ENCODE measurements around the gene ZC3HAV1.
"Not testable (repeated sequence)": the region's sequence is repeated elsewhere in the genome, so short reads cannot be mapped to it uniquely, and the experiment has no call there.

The ZC3HAV1 gene

DNA sequence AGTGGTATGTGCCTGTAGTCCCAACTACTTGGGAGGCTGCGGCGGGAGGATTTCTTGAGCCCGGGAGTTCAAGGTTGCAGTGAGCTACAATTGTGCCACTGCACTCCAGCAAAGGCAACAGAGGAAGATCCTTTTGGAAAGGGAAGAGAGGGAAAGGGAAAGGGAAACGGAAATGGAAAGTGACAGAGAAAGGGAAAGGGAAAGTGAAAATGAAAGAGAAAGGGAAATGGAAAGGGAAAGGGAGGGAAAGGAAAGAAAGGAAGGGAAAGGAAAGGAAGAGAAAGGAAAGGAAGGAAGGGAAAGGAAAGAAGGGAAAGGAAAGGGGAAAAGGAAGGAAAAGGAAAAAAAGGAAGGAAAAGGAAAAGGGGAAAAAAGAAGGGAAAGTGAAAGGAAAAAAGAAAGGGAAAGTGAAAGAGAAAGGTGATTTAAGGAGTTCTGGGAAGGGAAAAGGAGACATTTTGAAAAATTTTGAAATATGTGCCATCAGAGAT lies 2.3 kb upstream of the ZC3HAV1 start:
- DNase-seq, result no peak

GRCh38 chr7:139111147-139111546 lies 1.6 kb upstream of the ZC3HAV1 start:
- DNase-seq, result no peak

GRCh38 chr7:139109983-139110411 lies 477 bp upstream of the ZC3HAV1 start:
- no peak for DNase-seq

- DNase-seq, result peak; percentile 77
Measured at GRCh38 chr7:139108266-139109187, 993 bp downstream of the ZC3HAV1 start.

- no peak for DNase-seq
Measured at GRCh38 chr7:139106959-139107358, 2.6 kb downstream of the ZC3HAV1 start.

DNA sequence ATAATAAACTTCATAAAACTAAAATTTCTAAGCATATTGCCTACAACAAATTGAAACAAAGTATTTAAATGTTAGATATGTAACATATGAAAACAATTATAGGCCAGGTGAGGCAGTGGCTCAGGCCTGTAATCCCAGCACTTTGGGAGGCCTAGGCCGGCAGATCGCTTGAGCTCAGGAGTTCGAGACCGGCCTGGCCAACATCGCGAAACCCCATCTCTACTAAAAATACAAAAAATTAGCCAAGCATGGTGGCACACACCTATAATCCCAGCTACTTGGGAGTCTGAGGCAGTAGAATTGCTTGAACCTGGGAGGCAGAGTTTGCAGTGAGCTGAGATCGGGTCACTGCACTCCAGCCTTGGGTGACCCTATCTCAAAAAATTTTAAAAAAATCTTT lies 3.3 kb downstream of the ZC3HAV1 start:
- DNase-seq, result not testable (repeated sequence)

- DNase-seq, result no peak
Measured at GRCh38 chr7:139105484-139105883, 4.0 kb downstream of the ZC3HAV1 start.

DNA sequence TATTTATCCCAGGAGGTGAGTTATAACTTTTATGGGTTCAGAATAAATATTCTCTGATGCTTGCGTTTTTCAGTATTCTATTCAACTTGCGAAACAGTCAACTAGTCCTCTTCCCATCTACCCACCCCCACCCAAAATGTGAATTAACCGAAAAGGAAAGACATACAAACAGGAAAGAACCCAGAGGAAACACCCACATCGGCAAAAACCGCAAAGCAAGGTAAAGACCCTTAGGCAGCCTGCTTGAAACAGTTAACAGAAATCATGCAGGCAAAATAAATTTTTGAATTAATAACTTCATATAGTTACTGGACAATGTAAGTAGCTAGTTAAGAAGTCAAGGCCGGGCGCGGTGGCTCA lies 5.4 kb downstream of the ZC3HAV1 start:
- DNase-seq, result no peak

GRCh38 chr7:139103057-139103815 lies 6.3 kb downstream of the ZC3HAV1 start:
- DNase-seq, result no peak

- not testable (repeated sequence) for DNase-seq
Measured at GRCh38 chr7:139101637-139102158, 7.8 kb downstream of the ZC3HAV1 start.

GRCh38 chr7:139099172-139099947 lies 10.2 kb downstream of the ZC3HAV1 start:
- DNase-seq, result no peak

GRCh38 chr7:139095194-139095659 lies 14.3 kb downstream of the ZC3HAV1 start:
- DNase-seq, result peak; percentile 83

DNA sequence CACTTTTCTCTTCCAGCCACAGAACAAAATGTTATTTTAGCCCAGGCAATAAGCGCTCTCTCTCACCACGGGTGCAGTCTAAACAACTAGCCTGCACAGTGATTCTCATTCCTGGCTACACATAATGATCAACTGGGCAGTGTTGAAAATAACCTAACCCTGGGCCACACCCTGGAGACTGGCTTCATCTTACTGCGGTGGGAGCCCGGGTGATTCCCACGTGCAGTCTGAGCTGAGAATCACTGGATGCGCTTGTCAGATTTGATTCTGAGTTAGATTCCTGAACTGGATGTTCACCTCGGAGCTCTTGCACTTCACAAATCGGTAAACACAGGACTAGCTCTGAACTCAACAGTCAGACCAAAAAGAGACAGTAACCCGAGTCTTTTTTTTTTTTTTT lies 14.9 kb downstream of the ZC3HAV1 start:
- DNase-seq, result peak; percentile 58

- peak; percentile 55 for DNase-seq
Measured at GRCh38 chr7:139094030-139094429, 15.5 kb downstream of the ZC3HAV1 start.

DNA sequence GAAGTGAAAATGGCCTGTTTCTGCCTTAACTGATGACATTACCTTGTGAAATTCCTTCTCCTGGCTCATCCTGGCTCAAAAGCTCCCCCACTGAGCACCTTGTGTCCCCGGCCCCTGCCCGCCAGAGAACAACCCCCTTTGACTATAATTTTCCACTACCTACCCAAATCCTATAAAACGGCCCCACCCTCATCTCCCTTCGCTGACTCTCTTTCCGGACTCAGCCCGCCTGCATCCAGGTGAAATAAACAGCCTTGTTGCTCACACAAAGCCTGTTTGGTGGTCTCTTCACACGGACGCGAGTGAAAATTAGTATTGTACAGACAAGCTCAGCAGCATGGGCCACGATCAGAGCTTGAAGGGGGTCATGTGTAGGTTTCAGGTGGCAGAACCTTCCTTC lies 16.0 kb downstream of the ZC3HAV1 start:
- peak; percentile 69 for DNase-seq

GRCh38 chr7:139092090-139092796 lies 17.3 kb downstream of the ZC3HAV1 start:
- peak; percentile 58 for DNase-seq

DNA sequence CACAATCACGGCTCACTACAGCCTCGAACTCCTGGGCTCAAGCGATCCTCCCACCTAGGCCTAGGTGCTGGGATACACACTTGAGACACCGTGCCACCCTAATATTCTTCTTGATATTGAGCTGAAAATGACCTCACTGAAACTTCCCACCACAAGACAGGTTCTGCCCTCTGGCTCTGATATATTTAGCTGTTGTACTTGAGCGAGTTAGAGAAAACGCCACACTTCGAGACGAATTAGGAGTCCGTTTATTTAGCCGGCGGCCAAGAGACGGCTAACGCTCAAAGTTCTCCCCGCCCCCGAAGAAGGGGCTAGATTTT lies 17.9 kb downstream of the ZC3HAV1 start:
- peak; percentile 55 for DNase-seq

- no peak for DNase-seq
Measured at GRCh38 chr7:139089118-139089517, 20.4 kb downstream of the ZC3HAV1 start.

GRCh38 chr7:139088268-139088667 lies 21.3 kb downstream of the ZC3HAV1 start:
- DNase-seq, result no peak

- DNase-seq, result no peak
Measured at GRCh38 chr7:139087212-139087611, 22.3 kb downstream of the ZC3HAV1 start.

DNA sequence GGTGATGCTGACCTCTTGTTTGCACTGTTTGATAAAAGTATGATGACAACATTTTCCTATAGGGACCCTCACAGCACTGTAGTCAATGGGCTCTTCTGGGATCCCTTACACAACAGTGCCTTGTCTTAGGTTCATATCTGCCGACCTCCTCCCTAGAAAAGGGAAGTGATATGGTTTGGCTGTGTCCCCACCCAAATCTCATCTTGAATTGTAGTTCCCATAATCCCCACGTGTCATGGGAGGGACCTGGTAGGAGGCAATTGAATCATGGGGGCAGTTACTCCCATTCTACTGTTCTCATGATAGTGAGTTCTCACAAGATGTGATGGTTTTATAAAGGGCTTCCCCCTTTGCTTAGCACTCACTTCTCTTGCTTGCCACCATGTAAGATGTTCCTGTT lies 23.1 kb downstream of the ZC3HAV1 start:
- no peak for DNase-seq

DNA sequence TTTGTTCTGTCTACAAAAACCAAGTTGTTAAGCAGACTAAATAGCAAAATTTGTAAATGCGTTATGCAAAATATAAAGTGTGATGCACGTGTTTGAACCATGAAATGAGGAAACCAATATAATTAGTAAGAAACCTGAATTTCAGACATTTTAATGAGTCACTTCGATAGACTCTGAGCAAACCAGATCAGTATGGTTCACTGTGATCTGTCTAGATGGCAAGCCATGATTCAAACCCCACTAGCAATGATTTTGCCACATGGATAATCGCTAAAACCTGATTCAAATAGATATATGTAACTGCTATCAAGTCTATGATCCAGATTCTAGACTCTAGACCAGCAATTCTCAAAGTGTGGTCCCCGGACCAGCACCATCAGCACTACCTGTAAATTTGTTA lies 24.8 kb downstream of the ZC3HAV1 start:
- DNase-seq, result no peak
